GM21619 (cell line): ENCODE data around the gene EXOG.
"Not testable (repeated sequence)": the region's sequence is repeated elsewhere in the genome, so short reads cannot be mapped to it uniquely, and the experiment has no call there.

Experiments
- ATAC-seq: cut with Tn5 transposase; IDR thresholded peaks from one replicate; pipeline ENCODE4 v1.9.1; 2021; ENCODE audit not compliant: unreplicated experiment

EXOG gene

DNA sequence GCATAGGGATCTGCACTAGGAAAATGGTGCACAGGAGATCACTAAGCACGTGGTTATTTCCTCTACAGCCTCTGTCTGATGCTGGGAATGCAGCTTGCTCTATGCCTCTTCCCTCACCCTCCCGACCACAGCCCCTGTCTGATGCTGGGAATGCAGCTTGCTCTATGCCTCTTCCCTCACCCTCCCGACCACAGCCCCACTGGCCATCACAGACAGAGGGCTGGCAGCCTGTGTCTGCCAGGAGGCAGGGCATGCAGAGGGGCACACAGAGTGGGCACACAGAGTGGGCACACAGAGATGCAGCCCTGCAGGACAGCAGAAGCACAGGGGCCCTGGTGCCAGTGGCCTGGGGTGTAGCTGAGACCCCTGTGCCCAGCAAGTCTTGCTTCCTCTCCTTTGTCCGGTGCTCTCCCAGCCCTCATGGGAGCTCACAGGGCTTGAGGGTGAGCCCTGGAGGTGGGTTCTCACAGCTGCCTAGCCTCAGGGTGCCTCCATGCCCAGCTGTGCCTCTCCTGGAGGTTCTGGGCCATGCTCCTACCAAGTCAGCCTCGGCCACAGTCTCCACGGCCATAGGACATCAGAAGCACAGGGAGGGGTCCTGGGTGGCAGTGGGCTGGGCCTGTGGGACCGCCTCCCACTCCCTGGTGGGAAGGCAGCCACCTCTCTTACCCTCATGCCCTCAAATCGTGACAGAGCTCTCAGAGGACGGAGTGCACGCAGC is 65.8 kb downstream of the EXOG start:
- ATAC-seq: no peak

DNA sequence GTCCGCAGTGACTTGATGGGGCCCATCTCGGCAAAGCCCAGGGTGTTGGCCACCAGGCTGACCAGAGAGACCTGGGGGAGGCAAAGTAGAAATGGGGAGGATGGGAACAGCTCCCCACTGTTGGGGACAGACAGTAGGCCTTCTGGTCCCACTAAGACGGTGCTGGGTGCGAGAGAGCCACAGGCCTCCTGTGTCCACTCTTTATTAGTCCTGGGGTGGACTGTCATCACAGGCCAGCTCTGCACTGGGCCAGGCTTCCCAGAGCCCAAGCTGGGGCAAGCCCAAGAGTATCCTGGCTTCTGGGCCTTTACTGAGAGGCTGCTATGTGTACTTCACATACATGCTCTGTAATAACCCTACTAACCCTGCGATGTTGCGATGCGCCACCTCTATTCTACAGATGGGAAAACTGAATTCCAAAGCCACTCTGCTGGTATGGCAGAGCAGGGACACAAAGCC is 66.4 kb downstream of the EXOG start:
- ATAC-seq: no peak

DNA sequence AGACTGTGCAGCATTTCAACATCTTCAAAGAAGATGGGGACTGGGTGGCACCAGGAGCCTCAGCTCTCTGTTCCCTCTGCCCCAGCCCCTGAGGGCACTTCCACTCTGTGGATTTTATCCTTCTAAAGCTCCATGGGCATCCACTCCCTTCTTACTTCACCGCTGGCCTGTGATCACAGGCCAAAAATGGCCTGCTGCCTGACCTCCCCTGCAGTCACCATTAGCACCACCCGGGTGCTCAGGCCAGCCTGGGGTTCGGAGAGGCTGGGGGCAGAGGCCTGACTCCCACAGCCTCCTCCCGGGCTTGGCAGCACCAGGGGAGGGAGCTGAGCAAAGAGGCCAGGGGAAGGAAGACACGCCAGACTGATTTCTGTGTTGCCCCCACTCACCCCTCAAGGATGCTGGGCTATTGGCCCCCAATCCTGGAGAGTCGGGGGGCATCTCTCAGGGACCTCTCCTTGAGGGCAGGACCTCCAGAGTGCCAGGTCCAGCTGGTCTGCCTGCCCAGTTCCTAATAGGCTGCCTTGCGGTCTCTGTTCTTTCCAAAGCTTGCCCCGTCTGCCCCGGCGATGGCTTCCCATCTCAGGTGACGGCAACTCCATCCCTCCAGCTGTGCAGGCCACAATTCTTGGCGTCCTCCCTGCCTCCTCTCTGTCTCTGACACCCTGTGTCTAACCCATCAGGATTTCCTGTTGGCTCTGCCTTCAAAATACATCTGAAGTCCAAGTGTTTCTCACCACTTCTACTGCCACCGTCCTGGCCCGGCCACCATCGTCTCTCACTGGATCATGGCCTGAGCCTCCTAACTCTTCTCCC is 67.1 kb downstream of the EXOG start:
- no peak for ATAC-seq

DNA sequence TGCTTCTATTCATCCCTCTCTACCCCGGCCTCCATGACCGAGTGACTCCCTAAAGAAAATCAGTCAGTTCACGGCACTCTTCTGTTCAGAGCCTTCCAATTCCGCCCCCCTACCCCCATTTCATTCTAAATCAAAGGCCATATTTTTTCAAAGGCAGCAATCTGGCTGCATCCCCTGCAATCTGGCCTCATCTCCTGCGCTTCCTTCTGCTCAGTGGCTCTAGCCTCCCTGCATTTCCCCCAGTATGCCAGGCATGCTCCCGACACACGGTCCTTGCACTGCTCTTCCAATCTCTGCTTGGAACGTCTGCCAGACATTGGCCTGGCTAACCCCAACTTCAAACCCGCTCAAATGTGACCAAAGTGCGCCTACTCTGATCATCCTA is 67.7 kb downstream of the EXOG start:
- no peak for ATAC-seq

DNA sequence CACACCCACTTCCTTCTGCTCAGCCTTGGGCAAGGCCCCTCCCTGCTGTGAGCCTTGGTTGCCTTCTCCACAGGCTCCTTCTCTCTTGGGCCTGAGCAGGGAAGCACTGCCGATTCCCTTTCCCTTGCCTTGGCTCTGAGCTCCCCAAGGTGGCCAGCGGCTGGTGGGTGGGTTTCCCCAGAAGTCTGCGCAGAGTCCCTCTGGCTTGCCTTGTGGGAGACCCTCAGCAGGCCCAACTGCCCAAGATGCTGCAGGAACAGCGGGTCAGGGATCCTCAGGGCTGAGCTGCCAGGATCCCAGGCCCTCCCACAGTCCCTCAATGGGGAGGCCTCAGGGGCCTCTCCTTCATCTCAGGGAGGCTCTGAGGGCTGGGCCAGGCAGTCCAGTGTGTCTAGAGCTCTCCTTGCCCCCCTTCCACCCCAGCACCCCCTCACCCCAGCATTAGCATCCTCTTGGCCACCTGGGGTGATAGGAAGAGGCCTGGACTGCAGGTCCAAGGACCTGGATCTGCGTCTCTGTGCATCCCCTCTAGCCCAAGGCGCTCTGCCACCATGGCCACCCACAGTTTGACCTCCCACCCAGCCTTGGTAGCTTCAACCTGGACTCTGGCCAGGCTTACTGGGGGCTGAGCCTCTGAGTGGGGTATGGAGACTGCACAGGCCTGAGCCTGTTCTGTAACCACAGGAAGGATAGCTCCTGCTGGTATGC is 68.6 kb downstream of the EXOG start:
- ATAC-seq: no peak

DNA sequence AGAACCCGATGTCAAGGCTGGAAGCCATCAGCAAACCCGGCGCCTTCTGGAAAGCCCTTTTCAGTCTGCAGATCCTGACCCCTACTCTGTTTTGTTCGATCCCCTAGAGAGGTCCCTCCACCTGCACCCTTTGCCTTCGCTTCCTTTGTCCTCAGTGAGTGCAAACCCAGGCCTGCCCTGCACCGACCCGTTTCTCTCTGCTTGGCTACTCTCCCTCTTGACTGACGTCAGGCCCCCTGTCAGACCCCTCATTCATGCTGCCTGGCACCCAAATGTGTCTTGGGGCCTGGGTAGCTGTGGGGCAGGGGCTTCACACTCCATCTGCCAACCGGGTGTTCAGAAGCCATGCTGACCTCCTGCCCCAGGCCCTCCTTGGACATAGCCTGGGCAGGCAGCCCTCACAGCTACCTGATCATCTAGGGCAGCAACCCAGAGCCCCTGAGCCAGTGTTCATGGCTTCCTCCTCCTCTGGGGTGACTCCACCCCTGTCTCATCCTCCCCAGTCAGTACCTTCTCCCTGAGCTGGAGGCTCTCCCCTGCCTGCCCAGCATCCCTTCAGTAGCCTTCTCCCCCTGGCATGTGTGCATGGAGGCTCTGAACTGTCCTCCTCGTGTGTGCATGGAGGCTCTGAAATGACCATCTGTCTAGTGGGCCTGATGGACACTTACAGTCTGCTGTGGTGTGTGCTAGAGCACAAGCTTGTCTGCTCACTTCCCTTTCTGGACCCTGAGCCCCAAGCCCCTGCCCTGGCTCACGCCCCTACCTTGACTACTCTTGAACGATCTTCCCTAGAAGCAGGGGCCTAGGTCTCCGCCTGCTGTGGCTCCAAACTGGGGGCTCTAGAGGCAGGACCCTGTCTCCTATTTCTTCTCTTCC is 69.4 kb downstream of the EXOG start:
- no peak for ATAC-seq

DNA sequence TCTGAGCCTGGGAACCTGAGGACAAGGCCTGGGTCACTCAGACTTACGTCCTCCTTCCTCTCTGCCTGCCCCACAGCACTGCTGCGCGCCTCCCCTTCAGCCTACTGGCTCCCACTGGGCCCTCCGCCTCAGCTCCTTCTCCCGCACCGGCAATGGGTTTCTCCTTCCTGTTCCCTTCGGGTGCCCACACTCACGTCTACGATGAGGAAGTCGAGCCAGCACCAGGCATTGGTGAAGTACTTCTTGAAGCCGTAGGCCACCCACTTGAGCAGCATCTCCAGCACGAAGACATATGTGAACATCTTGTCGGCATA is 70.0 kb downstream of the EXOG start:
- no peak for ATAC-seq

DNA sequence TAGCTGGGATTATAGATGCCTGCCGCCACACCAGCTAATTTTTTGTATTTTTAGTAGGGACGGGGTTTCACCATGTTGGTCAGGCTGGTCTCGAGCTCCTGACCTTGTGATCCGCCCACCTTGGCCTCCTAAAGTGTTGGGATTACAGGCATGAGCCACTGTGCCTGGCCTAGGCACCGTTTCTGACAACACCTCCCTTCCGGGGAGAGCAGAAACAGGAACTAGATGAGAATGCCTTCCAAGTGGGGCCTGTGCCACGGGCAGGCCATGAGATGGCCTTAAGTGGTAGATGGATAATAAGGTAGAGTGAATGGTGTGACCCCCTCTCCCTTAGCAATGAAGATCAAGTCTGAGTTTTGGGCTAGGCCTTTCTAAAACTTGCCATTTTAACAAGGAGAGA is 70.7 kb downstream of the EXOG start:
- not testable (repeated sequence) for ATAC-seq

DNA sequence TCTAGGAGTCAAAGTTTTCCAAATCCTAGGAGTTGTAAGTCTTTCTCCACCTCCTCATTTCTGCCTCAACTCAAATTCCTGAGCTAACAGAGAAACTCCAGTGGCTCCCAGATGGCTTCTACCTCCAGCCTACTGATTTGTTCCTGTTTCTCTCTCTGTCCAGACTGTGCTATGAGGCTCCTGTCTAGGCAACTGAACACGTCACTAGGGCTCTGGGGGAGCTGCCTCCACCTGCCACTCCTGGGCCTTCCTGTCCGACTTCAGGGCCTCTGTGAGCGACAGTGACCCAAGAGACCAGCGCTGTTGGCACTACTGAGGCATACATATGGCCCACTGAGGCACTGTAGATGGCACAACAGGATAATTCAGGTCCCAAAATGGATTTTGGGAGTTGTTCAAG is 71.4 kb downstream of the EXOG start:
- no peak for ATAC-seq

DNA sequence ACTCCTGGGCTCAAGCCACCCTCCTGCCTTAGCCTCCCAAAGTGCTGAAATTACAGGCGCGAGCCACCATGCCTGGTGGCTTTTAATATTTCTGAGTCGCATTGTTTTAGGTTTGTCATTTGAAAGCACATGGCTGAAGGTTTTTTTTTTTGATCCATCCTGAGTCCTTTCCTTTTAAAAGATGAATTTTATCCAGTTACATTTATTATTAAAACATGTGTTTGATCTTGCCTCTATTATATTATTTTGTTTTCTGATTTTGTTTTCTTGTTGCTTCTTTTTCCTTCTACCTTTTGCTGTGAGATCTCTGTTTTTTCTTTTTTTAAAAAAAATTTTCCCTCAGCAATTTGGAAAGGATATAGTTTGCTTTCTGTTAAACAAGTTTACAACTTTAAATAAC is 77.0 kb downstream of the EXOG start:
- no peak for ATAC-seq

DNA sequence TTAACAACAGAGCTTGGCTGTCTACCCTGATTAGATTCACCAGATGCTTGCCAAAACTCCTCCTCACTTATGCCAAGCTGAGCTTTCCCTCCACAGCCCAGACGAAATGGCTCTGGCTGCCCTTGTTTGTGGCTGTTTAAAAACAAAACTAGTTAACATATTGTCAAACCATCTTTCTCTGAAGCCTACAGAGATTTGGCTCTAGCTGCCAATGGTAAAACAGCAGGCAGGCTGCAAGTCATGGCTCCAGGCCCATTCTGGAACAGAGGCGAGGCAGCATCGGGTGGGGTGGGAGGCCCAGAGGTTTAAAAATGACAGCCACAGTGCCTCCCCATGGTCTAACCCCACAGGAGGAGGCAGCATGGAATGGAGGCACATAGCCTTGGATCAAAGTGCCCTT is 77.4 kb downstream of the EXOG start:
- no peak for ATAC-seq

DNA sequence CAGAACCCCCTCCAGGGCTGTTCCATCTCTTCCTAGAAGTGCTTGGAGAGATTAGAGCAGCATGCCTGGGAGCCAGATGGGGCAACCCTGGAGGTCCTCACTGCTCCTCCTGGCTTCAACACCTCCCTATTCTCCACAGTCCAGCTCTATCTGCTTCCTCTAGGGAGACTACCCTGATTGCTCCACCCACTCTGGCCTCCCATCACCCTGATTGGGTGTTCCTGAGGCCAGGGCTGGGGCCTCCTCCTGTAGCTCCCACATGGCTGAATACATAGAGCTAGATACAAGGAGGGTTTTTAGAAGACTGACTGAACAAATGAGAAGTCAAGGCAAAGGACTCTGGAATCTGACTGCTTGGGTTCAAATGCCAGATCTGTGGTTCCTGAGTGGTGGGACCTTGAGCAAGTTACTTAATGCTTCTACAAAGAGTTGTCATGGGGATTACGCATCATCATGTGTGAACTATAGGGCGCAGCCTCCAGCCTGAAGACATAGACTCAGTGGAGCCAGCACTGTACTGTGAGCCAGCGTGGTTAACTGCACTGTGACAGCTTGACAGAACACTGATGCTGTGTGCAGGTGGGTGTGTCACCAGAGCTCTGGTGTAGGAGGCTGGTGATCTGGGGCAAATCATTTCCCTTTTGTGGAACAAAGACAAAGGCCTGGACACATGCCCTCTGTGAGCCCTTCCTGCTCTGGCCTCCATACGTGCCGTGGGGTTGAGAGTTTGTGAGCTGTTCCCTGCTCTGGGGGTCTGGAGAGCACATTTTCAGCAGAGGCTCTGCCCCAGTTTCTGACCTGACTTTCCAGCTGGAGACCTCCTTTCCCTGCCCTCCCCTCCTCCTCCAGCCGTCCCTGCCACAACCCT is 78.5 kb downstream of the EXOG start:
- no peak for ATAC-seq

DNA sequence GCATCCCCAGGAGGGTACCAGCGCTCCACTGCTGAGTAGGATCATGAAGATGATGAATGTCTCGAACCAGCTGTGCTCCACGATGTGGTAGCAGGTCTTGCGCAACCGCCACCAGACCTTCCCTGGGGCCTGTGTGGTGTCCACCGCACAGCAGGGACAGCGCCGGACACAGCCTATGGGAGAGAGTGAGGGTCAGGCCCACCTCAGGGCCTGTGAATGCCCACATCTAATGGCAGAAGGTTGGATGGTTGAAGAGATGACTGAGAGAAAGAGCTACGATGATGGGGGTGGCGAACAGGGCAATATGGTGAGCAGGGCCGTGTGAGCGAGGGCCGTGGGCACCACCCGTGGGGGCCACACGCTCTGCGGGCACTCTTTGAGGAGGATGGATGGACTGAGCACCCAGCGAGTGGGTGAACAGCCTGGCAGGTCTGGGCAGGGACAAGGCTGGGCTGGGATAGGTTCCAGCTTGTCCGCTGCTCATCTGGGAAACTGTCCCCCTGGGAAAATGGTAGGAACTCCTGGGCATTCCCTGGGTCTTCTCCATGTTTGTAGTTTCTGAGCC is 79.2 kb downstream of the EXOG start:
- no peak for ATAC-seq
